ENCODE measurements around the gene ING1.
"Not testable (repeated sequence)": the region's sequence is repeated elsewhere in the genome, so short reads cannot be mapped to it uniquely, and the experiment has no call there.

The ING1 gene

GRCh38 chr13:110713642-110713952 lies at the start of gene ING1:
ING1 (plus strand) TSS chr13:110713700; CDS start chr13:110714150, 450 bp downstream.
- DNase-seq (ENCODE audit: low read depth, low spot score), result no peak

GRCh38 chr13:110664041-110664440 lies 49.5 kb upstream of the ING1 start:
- DNase-seq (ENCODE audit: low read depth, low spot score), result no peak

- no peak for DNase-seq (ENCODE audit: low read depth, low spot score)
Measured at GRCh38 chr13:110664673-110665072, 48.8 kb upstream of the ING1 start.

- no peak for DNase-seq (ENCODE audit: low read depth, low spot score)
Measured at GRCh38 chr13:110665491-110666254, 47.8 kb upstream of the ING1 start.

- DNase-seq (ENCODE audit: low read depth, low spot score), result no peak
Measured at GRCh38 chr13:110666255-110666533, 47.3 kb upstream of the ING1 start.

- no peak for DNase-seq (ENCODE audit: low read depth, low spot score)
Measured at GRCh38 chr13:110669036-110669435, 44.5 kb upstream of the ING1 start.

GRCh38 chr13:110669814-110670213 lies 43.7 kb upstream of the ING1 start:
- not testable (repeated sequence) for DNase-seq (ENCODE audit: low read depth, low spot score)

- DNase-seq (ENCODE audit: low read depth, low spot score), result no peak
Measured at GRCh38 chr13:110676595-110677587, 36.6 kb upstream of the ING1 start.

- DNase-seq (ENCODE audit: low read depth, low spot score), result no peak
Measured at GRCh38 chr13:110677731-110678545, 35.6 kb upstream of the ING1 start.

- DNase-seq (ENCODE audit: low read depth, low spot score), result no peak
Measured at GRCh38 chr13:110680852-110681251, 32.6 kb upstream of the ING1 start.

- DNase-seq (ENCODE audit: low read depth, low spot score), result no peak
Measured at GRCh38 chr13:110681868-110682550, 31.5 kb upstream of the ING1 start.

- no peak for DNase-seq (ENCODE audit: low read depth, low spot score)
Measured at GRCh38 chr13:110682746-110683145, 30.8 kb upstream of the ING1 start.

- DNase-seq (ENCODE audit: low read depth, low spot score), result no peak
Measured at GRCh38 chr13:110683203-110683883, 30.2 kb upstream of the ING1 start.

GRCh38 chr13:110683921-110684320 lies 29.6 kb upstream of the ING1 start:
- no peak for DNase-seq (ENCODE audit: low read depth, low spot score)

GRCh38 chr13:110684388-110685056 lies 29.0 kb upstream of the ING1 start:
- no peak for DNase-seq (ENCODE audit: low read depth, low spot score)

- no peak for DNase-seq (ENCODE audit: low read depth, low spot score)
Measured at GRCh38 chr13:110685305-110686020, 28.0 kb upstream of the ING1 start.

- no peak for DNase-seq (ENCODE audit: low read depth, low spot score)
Measured at GRCh38 chr13:110687736-110688135, 25.8 kb upstream of the ING1 start.

GRCh38 chr13:110689041-110689440 lies 24.5 kb upstream of the ING1 start:
- no peak for DNase-seq (ENCODE audit: low read depth, low spot score)

- DNase-seq (ENCODE audit: low read depth, low spot score), result no peak
Measured at GRCh38 chr13:110689711-110690110, 23.8 kb upstream of the ING1 start.

GRCh38 chr13:110690516-110690915 lies 23.0 kb upstream of the ING1 start:
- DNase-seq (ENCODE audit: low read depth, low spot score), result no peak

Measured in smooth muscle cell of the brain vasculature (primary cell).